ENCODE results near the gene GAS6. TPM values are rescaled to one million over a fixed set of nuclear protein-coding genes. Genes with fewer than 3 reads are reported as not detected.

Gene GAS6
- total RNA-seq, 4 donors from 2014 or later, result 34.5 to 148 (median 79.7) TPM

DNA sequence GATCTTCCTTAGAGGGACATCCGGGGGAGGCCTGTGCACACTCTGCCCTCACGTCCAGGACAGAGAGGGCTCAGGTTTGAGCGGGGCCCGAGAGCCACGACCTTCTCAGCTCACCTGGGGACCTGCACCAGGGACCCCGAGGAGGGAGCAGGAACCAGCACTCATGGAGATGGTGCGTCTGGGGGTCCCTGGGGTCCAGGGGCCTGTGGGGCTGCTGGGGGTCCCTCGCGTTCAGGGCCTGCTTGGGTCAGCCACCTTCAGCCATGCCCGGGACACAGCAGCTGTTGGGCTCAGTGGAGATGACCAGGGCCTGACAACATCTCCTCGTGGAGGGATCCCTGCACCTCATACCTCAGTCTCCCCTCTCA is 57.8 kb downstream of the GAS6 start:
- TF ChIP-seq, protein P1, sequence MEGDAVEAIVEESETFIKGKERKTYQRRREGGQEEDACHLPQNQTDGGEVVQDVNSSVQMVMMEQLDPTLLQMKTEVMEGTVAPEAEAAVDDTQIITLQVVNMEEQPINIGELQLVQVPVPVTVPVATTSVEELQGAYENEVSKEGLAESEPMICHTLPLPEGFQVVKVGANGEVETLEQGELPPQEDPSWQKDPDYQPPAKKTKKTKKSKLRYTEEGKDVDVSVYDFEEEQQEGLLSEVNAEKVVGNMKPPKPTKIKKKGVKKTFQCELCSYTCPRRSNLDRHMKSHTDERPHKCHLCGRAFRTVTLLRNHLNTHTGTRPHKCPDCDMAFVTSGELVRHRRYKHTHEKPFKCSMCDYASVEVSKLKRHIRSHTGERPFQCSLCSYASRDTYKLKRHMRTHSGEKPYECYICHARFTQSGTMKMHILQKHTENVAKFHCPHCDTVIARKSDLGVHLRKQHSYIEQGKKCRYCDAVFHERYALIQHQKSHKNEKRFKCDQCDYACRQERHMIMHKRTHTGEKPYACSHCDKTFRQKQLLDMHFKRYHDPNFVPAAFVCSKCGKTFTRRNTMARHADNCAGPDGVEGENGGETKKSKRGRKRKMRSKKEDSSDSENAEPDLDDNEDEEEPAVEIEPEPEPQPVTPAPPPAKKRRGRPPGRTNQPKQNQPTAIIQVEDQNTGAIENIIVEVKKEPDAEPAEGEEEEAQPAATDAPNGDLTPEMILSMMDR (IDR thresholded peaks at IDR 0.05; ENCODE audit: low read depth), result no peak

DNA sequence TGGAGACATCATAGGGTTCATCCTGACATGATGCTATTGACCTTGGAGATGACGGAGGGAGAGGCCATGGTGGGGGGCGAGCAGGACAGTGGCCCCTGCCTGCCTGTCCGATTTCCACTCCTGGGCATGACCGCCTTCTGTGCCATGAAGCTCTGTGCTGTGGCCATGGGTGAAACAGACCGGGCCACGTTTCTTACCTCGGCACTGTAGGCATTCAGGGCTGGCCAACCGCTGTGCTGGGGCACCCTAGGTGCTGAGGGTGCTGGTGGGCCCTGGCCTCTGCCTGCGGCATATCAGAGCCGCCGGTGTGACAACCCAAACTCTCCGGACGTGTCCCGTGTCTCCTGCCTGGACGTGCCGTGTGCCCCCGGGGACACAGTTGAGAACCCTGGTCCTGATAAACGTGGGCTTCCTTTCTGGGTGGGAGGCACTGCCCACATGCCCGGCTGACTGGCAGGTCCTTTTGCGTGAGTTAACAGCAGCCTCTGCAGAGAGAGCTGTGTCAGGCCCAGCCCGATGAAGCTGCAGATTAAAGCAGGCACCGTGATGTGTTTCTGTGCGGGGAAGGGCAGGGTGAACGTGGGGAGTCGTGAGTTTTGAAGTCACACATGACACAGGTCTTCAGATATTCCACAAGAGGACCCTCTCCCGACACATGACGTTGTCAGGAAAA is 58.3 kb downstream of the GAS6 start:
- TF ChIP-seq, protein P1 (IDR thresholded peaks at IDR 0.05; ENCODE audit: low read depth), result no peak

DNA sequence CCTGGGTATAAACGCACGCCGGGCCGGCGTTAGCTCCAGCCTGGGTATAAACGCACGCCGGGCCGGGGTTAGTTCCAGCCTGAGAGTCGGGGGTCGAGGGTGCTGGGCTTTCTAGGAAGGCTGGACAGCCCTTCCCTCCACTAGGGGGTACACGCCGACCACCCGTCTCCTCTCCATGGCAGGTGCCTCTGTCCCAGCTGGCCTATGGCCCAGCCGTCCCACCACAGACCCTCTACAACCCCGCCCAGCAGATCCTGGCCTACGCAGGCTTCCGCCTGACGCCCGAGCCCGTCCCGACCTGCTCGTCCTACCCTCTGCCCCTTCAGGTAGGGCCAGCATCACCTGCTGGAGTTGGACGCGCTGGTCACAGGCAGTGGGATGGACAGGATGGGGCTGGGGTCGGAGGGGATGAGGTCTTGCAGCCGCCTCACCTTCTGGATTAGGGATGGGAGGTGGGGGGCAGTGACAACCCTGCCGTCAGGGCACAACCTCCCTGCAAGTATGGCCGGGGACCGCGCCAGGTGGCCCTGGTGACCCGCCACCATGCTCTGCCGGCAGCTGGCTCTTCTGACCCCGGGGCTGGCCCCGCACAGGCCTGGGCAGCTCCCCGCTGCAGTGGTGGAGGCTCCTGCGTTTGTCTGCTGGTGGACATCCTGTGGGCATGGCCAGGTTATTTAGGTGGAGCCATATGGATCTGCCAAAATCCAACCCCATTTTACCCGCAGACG is 59.0 kb downstream of the GAS6 start:
- TF ChIP-seq, protein P1 (IDR thresholded peaks at IDR 0.05; ENCODE audit: low read depth), result no peak

- TF ChIP-seq, protein P1 (IDR thresholded peaks at IDR 0.05; ENCODE audit: low read depth), result no peak
These were observed 59.7 kb downstream of the GAS6 start for GRCh38 chr13:113804017-113804702.

- TF ChIP-seq, protein P1 (IDR thresholded peaks at IDR 0.05; ENCODE audit: low read depth), result no peak
These were observed 60.4 kb downstream of the GAS6 start for GRCh38 chr13:113803409-113804016.

GRCh38 chr13:113802761-113803160 is 61.1 kb downstream of the GAS6 start:
- TF ChIP-seq, protein P1 (IDR thresholded peaks at IDR 0.05; ENCODE audit: low read depth), result no peak

GRCh38 chr13:113802090-113802531 is 61.8 kb downstream of the GAS6 start:
- TF ChIP-seq, protein P1 (IDR thresholded peaks at IDR 0.05; ENCODE audit: low read depth), result no peak
